K562 (cell line): ENCODE measurements around the gene MRPL40. TPM values are rescaled to one million over a fixed set of nuclear protein-coding genes. Genes with fewer than 3 reads are reported as not detected.
A peak's percentile ranks its signal among the peaks of the same experiment; 100 is the strongest.

ENCODE experiments used
- COPS2 ChIP-seq: fragments of 450-650 bp; conservative IDR thresholded peaks from 2 replicates; pipeline ENCODE4 v1.6.1; 2016; ENCODE audit warnings: mild to moderate bottlenecking, moderate library complexity
- DPF2 ChIP-seq: fragments of 450-650 bp; IDR thresholded peaks from 2 replicates; pipeline ENCODE4 v1.6.1; 2016
- FOXK1 ChIP-seq: sonication (generic); formaldehyde crosslinking; IDR thresholded peaks from 2 replicates; pipeline ENCODE4 v1.8.0; 2022; ENCODE audit warnings: missing genetic modification reagents, mild to moderate bottlenecking, borderline replicate concordance
- HNRNPL ChIP-seq: fragments of 200-400 bp; formaldehyde crosslinking; IDR thresholded peaks from 2 replicates; pipeline ENCODE4 v1.6.1; 2017; ENCODE audit warnings: low read depth, mild to moderate bottlenecking, low read length
- MECOM ChIP-seq: fragments of 250-450 bp; sonication (Bioruptor Pico); IDR thresholded peaks from 2 replicates; pipeline ENCODE4 v1.8.0; 2022; ENCODE audit warnings: inconsistent platforms
- NFE2 ChIP-seq: IDR thresholded peaks from 2 replicates; pipeline ENCODE4 v1.6.1; 2014; ENCODE audit warnings: antibody characterized with exemption, low read depth
- NONO ChIP-seq, 2 experiments: fragments of 200-400 bp in 1 of 2; fragments of 450-650 bp in 1 of 2; formaldehyde crosslinking in 1 of 2; IDR thresholded peaks; 2 replicates each; pipeline ENCODE4 v1.6.1; 2017; ENCODE audit warnings: low read depth in 2 of 2, mild to moderate bottlenecking in 2 of 2, moderate library complexity in 2 of 2, low read length in 1 of 2
- NR3C1 ChIP-seq: sonication (generic); formaldehyde crosslinking; IDR thresholded peaks from 2 replicates; pipeline ENCODE4 v1.8.1; 2022; ENCODE audit warnings: missing genetic modification reagents
- PTBP1 ChIP-seq: fragments of 200-400 bp; formaldehyde crosslinking; IDR thresholded peaks from 2 replicates; pipeline ENCODE4 v1.6.1; 2017; ENCODE audit warnings: low read depth, low read length
- PYGO2 ChIP-seq: fragments of 450-650 bp; IDR thresholded peaks from 2 replicates; pipeline ENCODE4 v1.6.1; 2016; ENCODE audit warnings: mild to moderate bottlenecking, missing genetic modification characterization, moderate library complexity, missing compliant biosample characterization
- RB1 ChIP-seq: fragments of 450-650 bp; IDR thresholded peaks from 2 replicates; pipeline ENCODE4 v1.6.1; 2017; ENCODE audit warnings: low read depth, mild to moderate bottlenecking
- RBM17 ChIP-seq: fragments of 200-400 bp; formaldehyde crosslinking; IDR thresholded peaks from 2 replicates; pipeline ENCODE4 v1.6.1; 2017; ENCODE audit warnings: low read depth, mild to moderate bottlenecking, low read length, borderline replicate concordance
- RFX1 ChIP-seq: fragments of 450-650 bp; IDR thresholded peaks from 2 replicates; pipeline ENCODE4 v1.6.1; 2016; ENCODE audit warnings: mild to moderate bottlenecking, moderate library complexity
- SIX5 ChIP-seq, 2 experiments: IDR thresholded peaks; 2 replicates each; pipeline ENCODE4 v1.6.1; 2011; ENCODE audit warnings: low read length in 2 of 2, borderline replicate concordance in 1 of 2, low read depth in 1 of 2, mild to moderate bottlenecking in 1 of 2, moderate library complexity in 1 of 2; ENCODE audit not compliant: insufficient read depth in 1 of 2
- SNIP1 ChIP-seq: fragments of 450-650 bp; IDR thresholded peaks from 2 replicates; pipeline ENCODE4 v1.7.1; 2017; ENCODE audit warnings: low read depth, mild to moderate bottlenecking
- TAF1 ChIP-seq: IDR thresholded peaks from 2 replicates; pipeline ENCODE4 v1.6.1; 2011; ENCODE audit warnings: mild to moderate bottlenecking, low read length, moderate library complexity; ENCODE audit not compliant: insufficient read depth, control insufficient read depth, severe bottlenecking; ENCODE audit errors: extremely low read depth
- TBL1XR1 ChIP-seq, 2 experiments: IDR thresholded peaks; 2 replicates each; pipeline ENCODE4 v1.6.1; 2012; ENCODE audit warnings: improper control_type of control experiment in 2 of 2, low read length in 2 of 2, mild to moderate bottlenecking in 1 of 2
- ZC3H11A ChIP-seq: IDR thresholded peaks from 2 replicates; pipeline ENCODE4 v1.6.1; 2012; ENCODE audit warnings: low read depth, low read length, improper control_type of control experiment
- ZFP1 ChIP-seq: fragments of 450-650 bp; formaldehyde crosslinking; IDR thresholded peaks from 2 replicates; pipeline ENCODE4 v1.4.0; 2020; ENCODE audit warnings: mild to moderate bottlenecking, mixed read lengths
- ZNF134 ChIP-seq: fragments of 250-450 bp; sonication (Bioruptor Pico); conservative IDR thresholded peaks from 2 replicates; pipeline ENCODE4 v1.4.0; 2020
- ZNF77 ChIP-seq: fragments of 250-450 bp; sonication (Bioruptor Pico); IDR thresholded peaks from 2 replicates; pipeline ENCODE4 v1.5.0; 2020
- polyA plus RNA-seq, 8 experiments: library from polyadenylated mRNA; depleted of rRNA in 4 of 8; stranded (reverse) in 5 of 8; unstranded in 3 of 8; fragments of >200 nt; fragmentation: Nextera tagmentation in 2 of 8; fragmentation: Illumina TruSeq in 1 of 8; extraction: Ambion mirVana in 2 of 8; extraction: Trizol in 1 of 8; gene quantifications; 2 replicates each; pipeline versions ENCODE4 v1.2.1 to v1.2.3, GENCODE V29; 2011 to 2014; ENCODE audit warnings: inconsistent platforms in 1 of 8, missing spikeins in 1 of 8
- total RNA-seq, 7 experiments: library from RNA; depleted of rRNA in 6 of 7; stranded (reverse); fragments of >200 nt in 6 of 7; fragmentation: Illumina TruSeq in 2 of 7; extraction: Trizol in 2 of 7; gene quantifications; 2 replicates each; pipeline versions ENCODE4 v1.2.1 to v1.2.3, GENCODE V29; 2011 to 2021; ENCODE audit warnings: low replicate concordance in 1 of 7
- TF ChIP-seq, protein P1 (sequence below): fragments of 250-450 bp; sonication (Bioruptor Pico); IDR thresholded peaks from 2 replicates; pipeline ENCODE4 v1.5.0; 2020; ENCODE audit warnings: mild to moderate bottlenecking
- TF ChIP-seq, protein P2 (sequence below): fragments of 250-450 bp; sonication (Bioruptor Pico); IDR thresholded peaks from 2 replicates; pipeline ENCODE4 v1.5.0; 2022; ENCODE audit warnings: mild to moderate bottlenecking
- TF ChIP-seq, protein P3 (sequence below): fragments of 450-650 bp; IDR thresholded peaks from 2 replicates; pipeline ENCODE4 v1.6.1; 2014; ENCODE audit warnings: low read depth, mild to moderate bottlenecking, moderate library complexity, borderline replicate concordance

MRPL40 gene
- total and polyA plus RNA-seq, 9 of the 15 experiments (the other 6 are each of a cell fraction or from before 2014, with no cell fraction given), result 132 to 652 (median 208) TPM

DNA sequence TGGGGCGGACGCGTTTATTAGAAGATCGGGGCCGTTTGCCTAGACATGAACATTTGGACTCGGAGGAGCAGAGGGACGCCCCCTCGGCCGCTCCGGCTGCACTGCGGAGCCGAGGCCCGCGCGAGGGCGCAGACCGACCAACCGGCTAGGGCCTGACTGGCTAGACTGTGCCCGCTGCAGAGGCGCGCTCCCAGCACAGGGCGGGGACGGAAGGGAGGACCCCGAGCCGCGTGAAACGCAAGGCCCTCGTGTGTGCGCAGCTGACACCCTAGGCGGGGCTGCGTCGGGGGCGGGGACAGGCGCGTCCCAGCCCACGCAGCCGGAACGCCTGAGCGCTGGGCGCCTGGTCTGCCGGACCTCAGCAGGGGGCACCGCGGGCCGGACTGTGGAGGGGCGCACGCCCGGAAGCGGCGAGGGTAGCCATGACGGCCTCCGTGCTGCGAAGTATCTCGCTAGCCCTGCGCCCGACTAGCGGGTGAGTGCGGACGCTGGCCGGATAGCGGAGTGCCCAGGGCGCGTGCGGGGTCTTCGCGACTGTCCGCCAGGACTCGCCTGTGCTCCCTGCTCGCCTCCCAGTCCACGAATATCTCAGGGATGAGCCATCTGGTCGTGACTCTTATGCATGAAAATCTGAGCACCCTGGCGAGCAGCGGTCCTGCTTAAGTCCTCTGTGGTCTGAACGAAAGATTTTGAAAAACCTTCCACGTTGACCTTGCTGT is at the start of gene MRPL40 (continued):
- peak in 1 of 2 experiments; percentile 91; a peak in 2 of 4 replicates for TF ChIP-seq SIX5 (IDR thresholded peaks at IDR 0.05; ENCODE audit: borderline replicate concordance in 1 of 2, insufficient read depth in 1 of 2, low read depth in 1 of 2, low read length in 2 of 2)
- TF ChIP-seq, protein P1, sequence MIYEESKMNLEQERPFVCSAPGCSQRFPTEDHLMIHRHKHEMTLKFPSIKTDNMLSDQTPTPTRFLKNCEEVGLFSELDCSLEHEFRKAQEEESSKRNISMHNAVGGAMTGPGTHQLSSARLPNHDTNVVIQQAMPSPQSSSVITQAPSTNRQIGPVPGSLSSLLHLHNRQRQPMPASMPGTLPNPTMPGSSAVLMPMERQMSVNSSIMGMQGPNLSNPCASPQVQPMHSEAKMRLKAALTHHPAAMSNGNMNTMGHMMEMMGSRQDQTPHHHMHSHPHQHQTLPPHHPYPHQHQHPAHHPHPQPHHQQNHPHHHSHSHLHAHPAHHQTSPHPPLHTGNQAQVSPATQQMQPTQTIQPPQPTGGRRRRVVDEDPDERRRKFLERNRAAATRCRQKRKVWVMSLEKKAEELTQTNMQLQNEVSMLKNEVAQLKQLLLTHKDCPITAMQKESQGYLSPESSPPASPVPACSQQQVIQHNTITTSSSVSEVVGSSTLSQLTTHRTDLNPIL (CRISPR knock-in tag), result no peak
- TF ChIP-seq PTBP1, result peak; percentile 94; the same call in 1 of the 2 replicates
- no peak for TF ChIP-seq RFX1
- peak; percentile 100; the same call in 1 of the 2 replicates for TF ChIP-seq RBM17
- peak; percentile 76 for TF ChIP-seq ZNF134
- TF ChIP-seq, protein P2, sequence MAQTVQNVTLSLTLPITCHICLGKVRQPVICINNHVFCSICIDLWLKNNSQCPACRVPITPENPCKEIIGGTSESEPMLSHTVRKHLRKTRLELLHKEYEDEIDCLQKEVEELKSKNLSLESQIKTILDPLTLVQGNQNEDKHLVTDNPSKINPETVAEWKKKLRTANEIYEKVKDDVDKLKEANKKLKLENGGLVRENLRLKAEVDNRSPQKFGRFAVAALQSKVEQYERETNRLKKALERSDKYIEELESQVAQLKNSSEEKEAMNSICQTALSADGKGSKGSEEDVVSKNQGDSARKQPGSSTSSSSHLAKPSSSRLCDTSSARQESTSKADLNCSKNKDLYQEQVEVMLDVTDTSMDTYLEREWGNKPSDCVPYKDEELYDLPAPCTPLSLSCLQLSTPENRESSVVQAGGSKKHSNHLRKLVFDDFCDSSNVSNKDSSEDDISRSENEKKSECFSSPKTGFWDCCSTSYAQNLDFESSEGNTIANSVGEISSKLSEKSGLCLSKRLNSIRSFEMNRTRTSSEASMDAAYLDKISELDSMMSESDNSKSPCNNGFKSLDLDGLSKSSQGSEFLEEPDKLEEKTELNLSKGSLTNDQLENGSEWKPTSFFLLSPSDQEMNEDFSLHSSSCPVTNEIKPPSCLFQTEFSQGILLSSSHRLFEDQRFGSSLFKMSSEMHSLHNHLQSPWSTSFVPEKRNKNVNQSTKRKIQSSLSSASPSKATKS, result peak; percentile 90
- TF ChIP-seq HNRNPL, result peak; percentile 100
- no peak for TF ChIP-seq NR3C1 (CRISPR knock-in tag)
- TF ChIP-seq, protein P3, sequence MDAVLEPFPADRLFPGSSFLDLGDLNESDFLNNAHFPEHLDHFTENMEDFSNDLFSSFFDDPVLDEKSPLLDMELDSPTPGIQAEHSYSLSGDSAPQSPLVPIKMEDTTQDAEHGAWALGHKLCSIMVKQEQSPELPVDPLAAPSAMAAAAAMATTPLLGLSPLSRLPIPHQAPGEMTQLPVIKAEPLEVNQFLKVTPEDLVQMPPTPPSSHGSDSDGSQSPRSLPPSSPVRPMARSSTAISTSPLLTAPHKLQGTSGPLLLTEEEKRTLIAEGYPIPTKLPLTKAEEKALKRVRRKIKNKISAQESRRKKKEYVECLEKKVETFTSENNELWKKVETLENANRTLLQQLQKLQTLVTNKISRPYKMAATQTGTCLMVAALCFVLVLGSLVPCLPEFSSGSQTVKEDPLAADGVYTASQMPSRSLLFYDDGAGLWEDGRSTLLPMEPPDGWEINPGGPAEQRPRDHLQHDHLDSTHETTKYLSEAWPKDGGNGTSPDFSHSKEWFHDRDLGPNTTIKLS, result no peak
- TF ChIP-seq ZC3H11A, result peak; percentile 100
- TF ChIP-seq ZNF77 (CRISPR knock-in tag), result no peak
- TF ChIP-seq NFE2, result no peak
- no peak for TF ChIP-seq TAF1
- TF ChIP-seq NONO (IDR thresholded peaks at IDR 0.05; ENCODE audit: low read depth in 2 of 2, low read length in 1 of 2), result peak in 1 of 2 experiments; percentile 96; a peak in 2 of 4 replicates
- no peak for TF ChIP-seq MECOM (CRISPR knock-in tag)
- no peak for TF ChIP-seq COPS2
- no peak for TF ChIP-seq RB1
- peak; percentile 97 for TF ChIP-seq TBL1XR1 (IDR thresholded peaks at IDR 0.05; ENCODE audit: low read length in 2 of 2)
- no peak for TF ChIP-seq PYGO2 (tag)
- no peak for TF ChIP-seq DPF2
- TF ChIP-seq ZFP1 (CRISPR knock-in tag), result peak; percentile 51; the same call in 1 of the 2 replicates
- no peak for TF ChIP-seq SNIP1
- no peak for TF ChIP-seq FOXK1 (CRISPR knock-in tag)
